OCI-LY7 (cell line): Measurements from ENCODE around the gene ULK4. TPM values are rescaled to one million over a fixed set of nuclear protein-coding genes. Genes with fewer than 3 reads are reported as not detected.

Experiments used
- BruUV-seq: library from RNA; stranded (reverse); fragments of 400-500 nt; replicated peaks from 2 replicates; lab custom pipeline; 2021; lab: Mats Ljungman, UMichigan
- CTCF ChIA-PET: fragments of 300-600 bp; sonication (Branson Sonifier 250); formaldehyde crosslinking; loops from one replicate; lab custom pipeline; 2022; ENCODE audit warnings: antibody characterized with exemption; ENCODE audit not compliant: unreplicated experiment; lab: Charles Lee
- POLR2A ChIA-PET: fragments of 300-600 bp; sonication (Branson Sonifier 250); formaldehyde crosslinking; loops from one replicate; lab custom pipeline; 2022; ENCODE audit warnings: antibody characterized with exemption; lab: Charles Lee
- DNase-seq: peaks from one replicate; pipeline ENCODE4 v3.0.0-alpha.2; 2015; ENCODE audit warnings: low spot score
- H2AFZ ChIP-seq: fragments of 200-600 bp; sonication (generic), shearing (Covaris generic); 2 replicates; pipeline ENCODE4 v1.6.1; 2014; ENCODE audit warnings: mild to moderate bottlenecking, antibody characterized with exemption, low read length, moderate library complexity
- H3K27ac ChIP-seq: fragments of 200-600 bp; sonication (generic); 2 replicates; pipeline ENCODE4 v1.5.1; 2014; ENCODE audit warnings: mixed run types, low read depth, mild to moderate bottlenecking, moderate library complexity, low read length, inconsistent platforms; ENCODE audit not compliant: poor library complexity, severe bottlenecking
- H3K36me3 ChIP-seq: fragments of 200-600 bp; sonication (generic); 2 replicates; pipeline ENCODE4 v1.6.1; 2014; ENCODE audit warnings: mild to moderate bottlenecking, antibody characterized with exemption, low read length, moderate library complexity, mixed read lengths; ENCODE audit not compliant: insufficient read depth
- H3K4me1 ChIP-seq: fragments of 200-600 bp; sonication (generic); 2 replicates; pipeline ENCODE4 v1.5.1; 2014; ENCODE audit warnings: mild to moderate bottlenecking, low read length; ENCODE audit not compliant: insufficient read depth, poor library complexity, severe bottlenecking
- H3K4me2 ChIP-seq: fragments of 200-600 bp; sonication (generic); 2 replicates; pipeline ENCODE4 v1.6.1; 2014; ENCODE audit warnings: mild to moderate bottlenecking, low read length
- H3K4me3 ChIP-seq: fragments of 200-600 bp; sonication (generic); 2 replicates; pipeline ENCODE4 v1.5.1; 2014; ENCODE audit warnings: mild to moderate bottlenecking, low read depth, low read length; ENCODE audit not compliant: poor library complexity, severe bottlenecking
- H3K79me2 ChIP-seq: fragments of 200-600 bp; sonication (generic); 2 replicates; pipeline ENCODE4 v1.6.1; 2016; ENCODE audit warnings: low read depth, mild to moderate bottlenecking, low read length, moderate library complexity, mixed read lengths; ENCODE audit not compliant: insufficient read depth
- H3K9me2 ChIP-seq: fragments of 200-600 bp; sonication (generic); 2 replicates; pipeline ENCODE4 v1.6.1; 2016; ENCODE audit warnings: mild to moderate bottlenecking, low read length, mixed read lengths; ENCODE audit not compliant: insufficient read depth
- H3K9me3 ChIP-seq: fragments of 200-600 bp; sonication (generic); 2 replicates; pipeline ENCODE4 v1.6.1; 2014; ENCODE audit warnings: mild to moderate bottlenecking, mixed run types, low read length, mixed read lengths
- H4K20me1 ChIP-seq: fragments of 200-600 bp; sonication (generic); 2 replicates; pipeline ENCODE4 v1.6.1; 2014; ENCODE audit warnings: mild to moderate bottlenecking, antibody characterized with exemption, low read length, moderate library complexity, mixed read lengths; ENCODE audit not compliant: insufficient read depth
- CTCF ChIP-seq: fragments of 200-600 bp; sonication (generic); conservative IDR thresholded peaks from 2 replicates; pipeline ENCODE4 v1.5.1; 2014; ENCODE audit warnings: mild to moderate bottlenecking, antibody characterized with exemption, low read length, moderate library complexity, mixed read lengths
- EZH2phosphoT487 ChIP-seq: fragments of 200-600 bp; sonication (generic); IDR thresholded peaks from 2 replicates; pipeline ENCODE4 v1.6.1; 2018; ENCODE audit warnings: low read depth, borderline replicate concordance, mild to moderate bottlenecking, mixed run types, antibody characterized with exemption, low read length, moderate library complexity, mixed read lengths
- intact Hi-C: fragments of 100-400 bp; cut with micrococcal nuclease; formaldehyde crosslinking; loops from one replicate; pipeline ENCODE4 v1.10.0; 2022; ENCODE audit not compliant: unreplicated experiment
- total RNA-seq, 2 experiments: library from RNA; depleted of rRNA in 1 of 2; stranded (reverse); fragments of >200 nt in 1 of 2; shearing (Covaris generic) in 1 of 2; gene quantifications; 2 replicates each; pipeline ENCODE4 v1.2.3, GENCODE V29; 2014 to 2022

Gene ULK4
- total RNA-seq, 2 experiments from 2014 or later: 18.9 to 21.0 TPM

GRCh38 chr3:42002790-42003189, 40.9 kb upstream of the ULK4 start:
- no peaks in the 10 kb centered on the region for H4K20me1 ChIP-seq
- CTCF ChIA-PET: no interaction called here
- POLR2A ChIA-PET: no interaction called here
- BruUV-seq: no TSS peak
- no peak overlapping the region for H3K4me3 ChIP-seq
- H3K9me3 ChIP-seq: no peaks in the 10 kb centered on the region
- no peak for DNase-seq
- no peaks in the 10 kb centered on the region for H3K9me2 ChIP-seq
- peaks cover 5% of the 10 kb centered on the region for H3K4me1 ChIP-seq
- no peaks in the 10 kb centered on the region for H3K79me2 ChIP-seq
- no peak overlapping the region for H3K4me2 ChIP-seq
- intact Hi-C loops: no loop called here
- H3K36me3 ChIP-seq: no peaks in the 10 kb centered on the region; the same call in 1 of the 2 replicates
- H2AFZ ChIP-seq: no peak overlapping the region
- no peak overlapping the region for H3K27ac ChIP-seq
- no peak for TF ChIP-seq CTCF
- TF ChIP-seq EZH2phosphoT487: no peak

- H3K9me3 ChIP-seq: no peaks in the 10 kb centered on the region
- no peak overlapping the region for H3K27ac ChIP-seq
- intact Hi-C loops: no loop called here
- H2AFZ ChIP-seq: no peak overlapping the region
- no peaks in the 10 kb centered on the region for H4K20me1 ChIP-seq
- no peaks in the 10 kb centered on the region; the same call in 1 of the 2 replicates for H3K36me3 ChIP-seq
- ChIA-PET CTCF (no interaction called here), POLR2A (interaction anchor here (0.6 kb wide), 1 partner anchor 48 kb away, joined by 7 read pairs; no protein-coding TSS in a partner anchor)
- H3K4me3 ChIP-seq: no peak overlapping the region
- H3K79me2 ChIP-seq: no peaks in the 10 kb centered on the region
- no peak for DNase-seq
- H3K4me1 ChIP-seq: peaks cover 4% of the 10 kb centered on the region
- H3K9me2 ChIP-seq: no peaks in the 10 kb centered on the region
- TF ChIP-seq CTCF (no peak), EZH2phosphoT487 (no peak)
- no TSS peak for BruUV-seq
- H3K4me2 ChIP-seq: no peak overlapping the region
These were observed 39.9 kb upstream of the ULK4 start for GRCh38 chr3:42001777-42002176.

- no peak overlapping the region for H3K4me3 ChIP-seq
- no peak overlapping the region for H3K4me2 ChIP-seq
- H2AFZ ChIP-seq: no peak overlapping the region
- no peaks in the 10 kb centered on the region for H3K9me2 ChIP-seq
- no peaks in the 10 kb centered on the region for H4K20me1 ChIP-seq
- H3K36me3 ChIP-seq: no peaks in the 10 kb centered on the region; the same call in 1 of the 2 replicates
- peaks cover 4% of the 10 kb centered on the region for H3K4me1 ChIP-seq
- ChIA-PET CTCF (no interaction called here), POLR2A (interaction anchor here (0.7 to 2.1 kb wide), 4 partner anchors 11 to 210 kb away, joined by 3 to 5 read pairs (median 4); no protein-coding TSS in a partner anchor)
- DNase-seq: no peak
- intact Hi-C loops: no loop called here
- H3K27ac ChIP-seq: no peak overlapping the region
- H3K9me3 ChIP-seq: no peaks in the 10 kb centered on the region
- BruUV-seq: no TSS peak
- H3K79me2 ChIP-seq: no peaks in the 10 kb centered on the region
- TF ChIP-seq EZH2phosphoT487 (no peak), CTCF (no peak)
These were observed 38.0 kb upstream of the ULK4 start for GRCh38 chr3:41999909-42000308.
